ENCODE data around the gene HNRNPDL.

- TF ChIP-seq YY1 (IDR thresholded peaks at IDR 0.05; ENCODE audit: insufficient read depth, insufficient read length), result no peak
- no peak for TF ChIP-seq ZNF274 (IDR thresholded peaks at IDR 0.05; ENCODE audit: low read depth, low read length)
These were observed 43.4 kb upstream of the HNRNPDL start for GRCh38 chr4:82473621-82474164.
